ENCODE results near the gene CAMK1.

Gene CAMK1

DNA sequence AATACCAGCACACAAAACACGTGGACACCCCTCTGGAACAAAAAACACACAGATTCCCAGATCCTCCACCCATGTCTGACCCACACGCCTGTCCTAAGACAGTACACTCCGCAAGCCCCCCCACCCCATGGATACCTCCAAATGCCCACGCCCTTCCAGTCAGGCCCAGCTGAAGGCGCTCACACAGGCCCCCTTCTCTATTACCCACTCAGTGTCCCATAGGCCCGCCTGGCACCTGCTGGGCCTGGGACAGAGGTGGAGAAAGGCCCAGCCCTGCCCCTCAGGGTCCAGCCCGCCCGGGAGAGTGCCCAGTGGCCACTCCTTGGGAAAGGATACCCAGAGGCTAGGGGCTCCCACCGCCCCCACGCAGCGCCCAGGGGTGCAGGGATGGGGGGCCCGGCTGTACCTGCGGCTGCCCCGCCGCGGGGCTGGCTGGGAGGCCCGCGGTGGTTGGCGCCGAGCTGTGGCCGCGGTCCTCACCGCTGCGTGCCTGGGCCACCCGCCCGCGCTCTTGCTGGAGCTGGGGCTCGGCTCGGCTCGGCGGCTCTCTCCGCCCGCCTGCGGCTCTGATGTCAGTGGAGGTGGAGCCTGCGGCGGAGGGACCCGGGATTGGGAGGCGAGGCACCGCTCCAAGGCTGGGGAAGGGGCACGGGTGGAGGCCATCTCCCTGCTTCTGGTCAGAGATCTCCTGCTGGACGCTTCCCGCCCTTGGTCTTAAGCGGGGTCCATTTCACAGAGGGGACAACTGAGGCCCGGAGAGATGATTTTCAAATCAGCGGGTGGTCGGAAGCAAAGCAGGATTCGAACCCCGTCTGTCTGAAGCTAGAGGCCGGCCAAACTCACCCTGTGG is at the start of gene CAMK1:
CAMK1 (minus strand) TSS at position 522 of the 850 bp plus-strand sequence. CDS start 2,198 bp downstream, outside the sequence.
- peak; percentile 16 for DNase-seq

DNA sequence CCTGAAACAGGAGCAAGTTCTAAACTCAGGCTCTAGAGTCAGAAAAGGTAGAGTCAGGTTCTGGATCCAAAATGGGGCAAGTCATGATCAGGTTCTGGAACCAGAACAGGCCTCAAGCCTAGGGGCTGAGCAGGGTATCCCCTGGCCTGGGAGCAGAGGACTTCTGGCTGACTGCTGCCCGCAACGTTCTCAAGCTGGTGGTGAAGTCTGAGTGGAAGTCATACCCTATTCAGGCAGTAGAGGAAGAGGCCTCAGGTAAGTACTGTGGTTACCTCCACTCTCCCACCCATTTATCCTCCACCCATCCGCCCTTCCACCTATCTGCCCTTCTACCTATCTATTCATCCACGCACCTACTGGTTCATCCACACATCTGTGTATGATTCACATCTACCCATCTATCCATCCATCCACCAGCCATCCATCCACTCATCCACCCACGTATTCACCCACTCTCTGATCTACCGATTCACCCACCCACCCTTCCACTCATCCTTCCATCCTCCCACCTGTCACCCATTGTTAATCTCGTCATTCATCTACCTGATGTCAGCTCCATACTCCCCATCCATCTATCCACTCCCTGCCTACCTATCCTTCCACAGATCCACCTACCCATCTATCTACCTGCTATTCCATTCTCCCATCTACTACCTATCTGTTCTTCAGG is 49.1 kb upstream of the CAMK1 start:
- no peak for DNase-seq

GRCh38 chr3:9817436-9817835 is 47.7 kb upstream of the CAMK1 start:
- DNase-seq = no peak

- no peak for DNase-seq
These were observed 46.2 kb upstream of the CAMK1 start for GRCh38 chr3:9815986-9816385.

DNA sequence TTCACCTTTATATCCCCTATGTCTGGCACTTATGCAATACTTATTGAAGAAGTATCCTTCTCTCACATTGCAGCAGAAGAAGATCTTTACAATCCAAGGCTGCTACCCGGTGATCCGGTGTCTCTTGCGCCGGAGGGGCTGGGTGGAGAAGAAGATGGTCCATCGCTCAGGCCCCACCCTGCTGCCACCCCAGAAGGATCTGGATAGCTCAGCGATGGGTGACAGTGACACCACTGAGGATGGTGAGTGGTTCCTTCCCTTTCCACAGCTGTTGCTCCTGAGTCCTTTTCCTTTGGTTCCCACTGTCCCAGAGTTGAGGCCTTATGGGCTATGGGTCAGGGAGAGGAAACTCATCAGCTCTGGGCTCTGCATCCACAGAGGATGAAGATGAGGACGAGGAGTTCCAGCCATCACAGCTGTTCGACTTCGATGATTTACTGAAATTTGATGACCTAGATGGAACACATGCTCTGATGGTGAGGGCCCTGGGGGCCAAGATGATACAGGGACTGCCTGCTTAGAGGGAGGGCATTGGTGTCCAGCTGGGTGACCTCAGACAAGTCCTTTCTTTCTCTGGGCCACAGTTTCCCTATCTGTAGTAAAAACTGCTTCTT is 43.2 kb upstream of the CAMK1 start:
- no peak for DNase-seq

GRCh38 chr3:9810846-9811245 is 41.1 kb upstream of the CAMK1 start:
- DNase-seq = no peak

DNA sequence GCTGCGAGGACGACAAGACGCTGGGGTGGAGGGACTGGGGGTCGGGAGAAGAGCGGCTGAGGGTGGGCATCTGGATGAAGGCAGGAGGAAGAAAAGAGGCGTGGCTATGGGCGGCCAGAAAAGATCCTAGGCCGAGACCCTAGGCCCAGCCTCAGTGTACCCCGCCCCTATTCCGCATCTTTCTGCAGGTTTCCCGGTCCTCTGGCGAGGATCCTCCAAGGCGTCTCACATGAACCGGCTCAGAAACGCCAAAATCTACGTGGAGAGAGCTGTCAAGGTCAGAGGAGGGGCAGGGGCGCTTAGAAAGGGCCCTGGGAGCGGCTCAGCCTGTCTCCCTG is 40.7 kb upstream of the CAMK1 start:
- no peak for DNase-seq

- peak; percentile 24 for DNase-seq
These were observed 40.1 kb upstream of the CAMK1 start, which contains the start of gene TTLL3 for GRCh38 chr3:9809615-9810432. Gene TTLL3, plus strand, starts transcription at chr3:9810262. Its CDS starts 400 bp downstream, at chr3:9810662.

DNA sequence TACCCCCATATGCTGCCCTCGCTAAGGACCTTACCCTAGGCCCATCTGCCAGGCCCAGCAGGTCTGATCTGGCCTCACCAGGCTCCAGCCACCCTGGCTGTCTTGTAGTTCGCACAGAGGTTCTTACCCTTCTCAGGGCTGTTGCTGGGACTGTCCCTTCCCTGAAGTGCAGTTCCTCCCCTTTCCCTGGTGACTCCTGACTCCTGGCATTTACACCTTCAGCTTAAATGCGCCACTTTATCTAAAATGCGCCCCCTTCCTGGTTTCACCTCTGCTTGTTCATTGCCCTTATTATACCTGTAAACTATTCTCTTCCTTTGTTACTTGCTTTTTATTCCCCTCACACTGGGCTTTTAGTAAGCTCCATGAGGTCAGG is 39.5 kb upstream of the CAMK1 start:
- no peak for DNase-seq

GRCh38 chr3:9808345-9809037 is 38.7 kb upstream of the CAMK1 start:
- DNase-seq = peak; percentile 13

DNA sequence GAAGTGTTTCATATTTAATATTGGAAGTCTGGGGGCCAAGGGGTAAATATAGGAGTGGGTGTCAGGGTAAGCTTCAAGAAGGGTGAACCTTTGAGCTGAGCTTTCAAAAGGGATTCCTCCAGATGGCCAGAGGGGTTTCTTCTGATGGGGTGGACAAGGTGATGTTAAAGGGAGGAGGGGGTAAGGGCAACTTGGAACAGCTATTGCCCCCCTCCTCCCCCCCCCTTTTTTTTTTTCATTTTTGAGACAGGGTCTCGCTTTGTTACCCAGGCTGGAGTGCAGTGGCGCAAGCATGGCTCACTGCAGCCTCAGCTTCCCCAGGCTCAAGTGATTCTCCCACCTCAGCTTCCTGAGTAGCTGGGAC is 38.2 kb upstream of the CAMK1 start:
- DNase-seq = no peak

DNA sequence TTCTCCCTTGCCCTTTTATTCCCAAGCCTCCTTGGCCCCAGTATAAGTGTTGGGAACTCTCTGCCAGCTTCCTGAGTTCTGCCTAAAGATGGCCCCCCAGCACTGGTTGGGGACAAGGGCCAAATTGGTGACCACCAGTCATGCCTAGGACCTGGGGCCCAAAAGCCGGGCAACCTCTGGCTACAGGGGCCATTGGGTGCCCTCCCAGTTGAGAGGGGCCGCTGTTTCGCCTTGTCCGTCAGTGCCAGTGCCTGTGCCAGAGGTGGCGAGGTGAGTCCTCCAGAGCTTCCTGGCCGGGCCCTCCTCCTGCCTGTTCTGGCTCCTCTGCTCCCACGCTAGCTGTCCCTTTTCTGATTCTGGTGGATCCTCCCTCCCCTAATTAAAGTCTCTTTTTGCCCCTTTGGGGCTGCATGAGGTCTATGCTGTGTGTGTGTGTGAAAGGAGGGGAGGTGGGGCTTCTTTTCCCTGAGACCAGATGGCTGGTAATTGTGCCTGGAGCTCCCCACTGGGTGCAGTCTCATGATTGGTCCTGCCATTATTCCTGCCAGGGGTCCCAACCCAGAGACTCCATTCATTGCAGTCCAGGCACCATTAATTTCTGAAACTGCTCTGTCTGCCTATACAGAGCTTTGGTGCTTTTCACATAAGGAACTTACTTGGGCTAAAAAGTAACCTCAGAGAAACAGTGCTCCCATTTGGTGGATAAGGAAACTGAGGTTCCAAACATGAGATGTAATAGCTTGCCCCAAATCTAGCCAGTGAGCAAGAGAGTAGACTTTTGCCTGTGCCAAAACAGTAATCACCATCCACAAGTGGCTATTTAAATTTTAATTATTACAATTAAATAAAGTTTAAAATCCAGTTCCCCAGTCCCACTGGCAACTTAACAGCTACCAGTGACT is 37.2 kb upstream of the CAMK1 start:
- DNase-seq = no peak

- DNase-seq = no peak
These were observed 36.4 kb upstream of the CAMK1 start for GRCh38 chr3:9806137-9806536.

- DNase-seq = no peak
These were observed 35.2 kb upstream of the CAMK1 start for GRCh38 chr3:9804996-9805395.

DNA sequence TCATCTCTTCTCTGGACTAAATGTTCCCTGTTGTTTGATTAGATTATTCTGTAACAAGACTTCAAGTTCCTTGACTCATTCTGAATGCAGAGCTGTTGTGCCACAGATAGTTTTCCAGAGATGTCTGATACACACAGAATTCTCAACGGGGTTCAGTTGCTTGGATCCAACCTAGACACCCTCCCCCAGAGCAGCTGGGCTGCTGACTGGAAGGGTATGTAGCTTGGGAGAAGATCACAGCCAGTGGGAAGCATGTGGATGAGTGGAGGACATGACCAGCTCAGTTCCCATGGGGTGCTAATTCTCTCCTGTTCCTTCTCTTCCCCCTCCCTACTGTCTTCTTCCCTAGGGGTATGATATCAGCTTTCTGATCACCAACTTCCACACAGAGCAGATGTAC is 33.7 kb upstream of the CAMK1 start:
- DNase-seq = no peak

- no peak for DNase-seq
These were observed 30.8 kb upstream of the CAMK1 start for GRCh38 chr3:9800529-9800928.

- DNase-seq = no peak
These were observed 27.6 kb upstream of the CAMK1 start for GRCh38 chr3:9797196-9797945.

DNA sequence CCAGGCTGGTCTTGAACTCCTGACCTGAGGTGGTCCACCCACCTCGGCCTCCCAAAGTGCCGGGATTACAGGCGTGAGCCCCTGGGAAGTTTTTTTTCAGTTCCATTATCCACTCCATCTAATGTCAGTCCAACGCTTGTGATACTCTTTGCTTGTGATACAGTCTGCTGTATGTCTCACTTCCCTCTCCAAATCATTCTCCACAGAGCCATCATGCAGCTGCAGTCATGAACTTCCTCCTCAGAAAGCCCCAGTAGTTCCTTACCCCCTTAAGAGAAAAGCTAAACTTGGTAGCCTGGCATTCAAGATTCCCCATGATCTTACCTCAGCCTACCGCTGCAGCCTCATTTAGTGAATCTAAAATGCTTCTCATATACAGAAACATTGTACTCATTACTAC is 25.5 kb upstream of the CAMK1 start:
- no peak for DNase-seq

GRCh38 chr3:9794400-9794799 is 24.7 kb upstream of the CAMK1 start:
- no peak for DNase-seq

GRCh38 chr3:9793161-9793781 is 23.5 kb upstream of the CAMK1 start:
- no peak for DNase-seq
